SK-N-SH treated with all-trans-retinoic acid at 6 μM for 48 hours (cell line): Measurements from ENCODE around the gene ZFYVE28.

ENCODE experiments used
- ATAC-seq: fragments of 200-7000 bp; cut with Tn5 transposase; 3 replicates; pipeline ENCODE4 v1.9.1; 2020; ENCODE audit warnings: mild to moderate bottlenecking, moderate library complexity
- ARNTL ChIP-seq: fragments of 450-650 bp; formaldehyde crosslinking; IDR thresholded peaks from 2 replicates; pipeline ENCODE4 v1.5.0; 2020; ENCODE audit warnings: low read depth, mild to moderate bottlenecking, moderate library complexity, borderline replicate concordance
- BACH2 ChIP-seq: fragments of 250-450 bp; sonication (Bioruptor Pico); IDR thresholded peaks from 2 replicates; pipeline ENCODE4 v1.9.0; 2021; ENCODE audit warnings: mild to moderate bottlenecking, borderline replicate concordance
- CREB5 ChIP-seq: fragments of 250-450 bp; sonication (Bioruptor Pico); IDR thresholded peaks from 2 replicates; pipeline ENCODE4 v1.5.1; 2020; ENCODE audit warnings: low read depth, mild to moderate bottlenecking, moderate library complexity
- CSDC2 ChIP-seq: fragments of 250-450 bp; sonication (Bioruptor Pico); IDR thresholded peaks from 2 replicates; pipeline ENCODE4 v1.5.0; 2020; ENCODE audit warnings: mild to moderate bottlenecking, moderate library complexity
- CSRNP3 ChIP-seq: fragments of 250-450 bp; sonication (Bioruptor Pico); IDR thresholded peaks from 2 replicates; pipeline ENCODE4 v1.5.1; 2021; ENCODE audit warnings: mild to moderate bottlenecking, moderate library complexity
- ESRRG ChIP-seq: fragments of 250-450 bp; sonication (Bioruptor Pico); IDR thresholded peaks from 2 replicates; pipeline ENCODE4 v1.6.1; 2021; ENCODE audit warnings: mild to moderate bottlenecking
- GLIS3 ChIP-seq: fragments of 250-450 bp; sonication (Bioruptor Pico); IDR thresholded peaks from 2 replicates; pipeline ENCODE4 v1.5.0; 2020; ENCODE audit warnings: mild to moderate bottlenecking, moderate library complexity
- ISL1 ChIP-seq: fragments of 250-450 bp; sonication (Bioruptor Pico); IDR thresholded peaks from 2 replicates; pipeline ENCODE4 v2.1.2; 2022; ENCODE audit warnings: mild to moderate bottlenecking, moderate library complexity
- OSR1 ChIP-seq: fragments of 250-450 bp; sonication (Bioruptor Pico); IDR thresholded peaks from 2 replicates; pipeline ENCODE4 v1.8.0; 2022; ENCODE audit warnings: moderate library complexity, mild to moderate bottlenecking, inconsistent platforms
- POU6F1 ChIP-seq: fragments of 250-450 bp; sonication (Bioruptor Pico); IDR thresholded peaks from 2 replicates; pipeline ENCODE4 v1.8.0; 2021; ENCODE audit warnings: low read depth, mild to moderate bottlenecking, moderate library complexity, borderline replicate concordance
- PPARA ChIP-seq: fragments of 250-450 bp; sonication (Bioruptor Pico); IDR thresholded peaks from 2 replicates; pipeline ENCODE4 v1.5.0; 2020; ENCODE audit warnings: mild to moderate bottlenecking, borderline replicate concordance
- RARB ChIP-seq: fragments of 250-450 bp; sonication (Bioruptor Pico); IDR thresholded peaks from 2 replicates; pipeline ENCODE4 v1.8.0; 2021; ENCODE audit warnings: mild to moderate bottlenecking, moderate library complexity
- SNAI2 ChIP-seq: fragments of 250-450 bp; sonication (Bioruptor Pico); IDR thresholded peaks from 2 replicates; pipeline ENCODE4 v1.5.0; 2020; ENCODE audit warnings: mild to moderate bottlenecking, moderate library complexity
- TCF4 ChIP-seq: fragments of 250-450 bp; sonication (Bioruptor Pico); IDR thresholded peaks from 2 replicates; pipeline ENCODE4 v1.8.0; 2021; ENCODE audit warnings: mild to moderate bottlenecking, moderate library complexity, borderline replicate concordance
- TOX ChIP-seq: fragments of 250-450 bp; sonication (Bioruptor Pico); IDR thresholded peaks from 2 replicates; pipeline ENCODE4 v1.8.0; 2021; ENCODE audit warnings: mild to moderate bottlenecking, moderate library complexity, borderline replicate concordance
- TSHZ2 ChIP-seq: fragments of 250-450 bp; sonication (Bioruptor Pico); IDR thresholded peaks from 2 replicates; pipeline ENCODE4 v1.5.0; 2020; ENCODE audit warnings: mild to moderate bottlenecking, moderate library complexity
- ZC3H10 ChIP-seq: fragments of 250-450 bp; sonication (Bioruptor Pico); IDR thresholded peaks from 2 replicates; pipeline ENCODE4 v1.5.1; 2021; ENCODE audit warnings: mild to moderate bottlenecking, moderate library complexity
- ZFP3 ChIP-seq: fragments of 250-450 bp; sonication (Bioruptor Pico); IDR thresholded peaks from 2 replicates; pipeline ENCODE4 v1.5.0; 2020; ENCODE audit warnings: mild to moderate bottlenecking, moderate library complexity
- ZFP30 ChIP-seq: fragments of 450-650 bp; formaldehyde crosslinking; IDR thresholded peaks from 2 replicates; pipeline ENCODE4 v1.5.0; 2022; ENCODE audit warnings: mild to moderate bottlenecking, moderate library complexity
- ZNF565 ChIP-seq: fragments of 450-650 bp; formaldehyde crosslinking; conservative IDR thresholded peaks from 2 replicates; pipeline ENCODE4 v1.5.0; 2020; ENCODE audit warnings: low read depth, mild to moderate bottlenecking, moderate library complexity
- ZNF70 ChIP-seq: fragments of 450-650 bp; formaldehyde crosslinking; IDR thresholded peaks from 2 replicates; pipeline ENCODE4 v1.5.0; 2020; ENCODE audit warnings: mild to moderate bottlenecking, moderate library complexity
- ZNF8 ChIP-seq: fragments of 450-650 bp; formaldehyde crosslinking; IDR thresholded peaks from 2 replicates; pipeline ENCODE4 v1.5.0; 2020; ENCODE audit warnings: mild to moderate bottlenecking, moderate library complexity

The ZFYVE28 gene

GRCh38 chr4:2320152-2320551 lies 98.3 kb downstream of the ZFYVE28 start (continued):
- TF ChIP-seq TSHZ2 (CRISPR knock-in tag): no peak
- no peak for TF ChIP-seq ZFP3 (CRISPR knock-in tag)
- TF ChIP-seq ZNF70 (CRISPR knock-in tag): no peak
- TF ChIP-seq ESRRG (CRISPR knock-in tag): no peak
- TF ChIP-seq ZFP30 (CRISPR knock-in tag): no peak
- TF ChIP-seq CSDC2: no peak
- TF ChIP-seq ZNF565 (CRISPR knock-in tag): no peak
- no peak for TF ChIP-seq SNAI2 (CRISPR knock-in tag)

GRCh38 chr4:2318885-2319284 lies 99.6 kb downstream of the ZFYVE28 start:
- TF ChIP-seq ESRRG (CRISPR knock-in tag) (no peak), POU6F1 (CRISPR knock-in tag) (no peak), SNAI2 (CRISPR knock-in tag) (no peak), ZNF70 (CRISPR knock-in tag) (no peak), ZFP3 (CRISPR knock-in tag) (no peak), PPARA (CRISPR knock-in tag) (no peak), TOX (CRISPR knock-in tag) (no peak), CREB5 (CRISPR knock-in tag) (no peak), CSRNP3 (CRISPR knock-in tag) (no peak), CSDC2 (no peak), ZC3H10 (CRISPR knock-in tag) (no peak), GLIS3 (CRISPR knock-in tag) (no peak), ZNF8 (CRISPR knock-in tag) (no peak), ZNF565 (CRISPR knock-in tag) (no peak), ARNTL (CRISPR knock-in tag) (no peak), OSR1 (CRISPR knock-in tag) (no peak), BACH2 (CRISPR knock-in tag) (no peak), RARB (no peak), ZFP30 (CRISPR knock-in tag) (no peak), TCF4 (CRISPR knock-in tag) (no peak)
- TF ChIP-seq, all 23 proteins: peak for 0
- no peak for ATAC-seq

- TF ChIP-seq RARB: no peak
- TF ChIP-seq ARNTL (CRISPR knock-in tag): no peak
- no peak for TF ChIP-seq CSRNP3 (CRISPR knock-in tag)
- no peak for TF ChIP-seq TCF4 (CRISPR knock-in tag)
- no peak for TF ChIP-seq TSHZ2 (CRISPR knock-in tag)
- TF ChIP-seq ZNF8 (CRISPR knock-in tag): no peak
- no peak for TF ChIP-seq ZFP30 (CRISPR knock-in tag)
- TF ChIP-seq ZFP3 (CRISPR knock-in tag): no peak
- TF ChIP-seq OSR1 (CRISPR knock-in tag): no peak
- no peak for TF ChIP-seq ZNF565 (CRISPR knock-in tag)
- no peak for TF ChIP-seq ZC3H10 (CRISPR knock-in tag)
- no peak for TF ChIP-seq ISL1
- ATAC-seq: no peak
Observed at GRCh38 chr4:2318476-2318875, 100.0 kb downstream of the ZFYVE28 start.
